C1 segment of cervical spinal cord (tissue), 14 donors: ENCODE data around the gene SRGAP2C.
"Not testable (repeated sequence)": the region's sequence is repeated elsewhere in the genome, so short reads cannot be mapped to it uniquely, and the experiment has no call there.

Experiments used
- DNase-seq, 14 donors: peaks; one replicate each; lab custom pipeline; 2025; lab: John Stamatoyannopoulos, UW

The SRGAP2C gene

DNA sequence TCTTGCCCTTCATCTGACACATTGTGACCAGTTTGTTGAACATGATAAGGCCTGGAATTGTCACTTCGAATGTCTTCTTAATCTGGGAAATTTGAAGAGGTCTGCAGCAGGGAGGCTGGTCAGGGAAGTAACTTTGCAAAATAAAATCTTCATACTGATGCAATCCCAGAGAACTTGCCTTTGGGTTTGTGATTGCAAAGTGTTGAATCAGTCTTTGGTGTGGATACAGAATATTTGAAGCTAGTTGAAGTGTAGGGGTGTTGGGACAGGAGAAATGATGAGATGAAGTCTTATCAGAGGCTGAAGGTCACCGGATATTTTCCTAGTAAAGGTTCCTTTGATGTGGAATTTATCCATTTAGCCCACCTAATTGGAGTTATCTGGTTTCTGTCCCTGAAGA is 42.1 kb downstream of the SRGAP2C start:
- not testable (repeated sequence) for DNase-seq

DNA sequence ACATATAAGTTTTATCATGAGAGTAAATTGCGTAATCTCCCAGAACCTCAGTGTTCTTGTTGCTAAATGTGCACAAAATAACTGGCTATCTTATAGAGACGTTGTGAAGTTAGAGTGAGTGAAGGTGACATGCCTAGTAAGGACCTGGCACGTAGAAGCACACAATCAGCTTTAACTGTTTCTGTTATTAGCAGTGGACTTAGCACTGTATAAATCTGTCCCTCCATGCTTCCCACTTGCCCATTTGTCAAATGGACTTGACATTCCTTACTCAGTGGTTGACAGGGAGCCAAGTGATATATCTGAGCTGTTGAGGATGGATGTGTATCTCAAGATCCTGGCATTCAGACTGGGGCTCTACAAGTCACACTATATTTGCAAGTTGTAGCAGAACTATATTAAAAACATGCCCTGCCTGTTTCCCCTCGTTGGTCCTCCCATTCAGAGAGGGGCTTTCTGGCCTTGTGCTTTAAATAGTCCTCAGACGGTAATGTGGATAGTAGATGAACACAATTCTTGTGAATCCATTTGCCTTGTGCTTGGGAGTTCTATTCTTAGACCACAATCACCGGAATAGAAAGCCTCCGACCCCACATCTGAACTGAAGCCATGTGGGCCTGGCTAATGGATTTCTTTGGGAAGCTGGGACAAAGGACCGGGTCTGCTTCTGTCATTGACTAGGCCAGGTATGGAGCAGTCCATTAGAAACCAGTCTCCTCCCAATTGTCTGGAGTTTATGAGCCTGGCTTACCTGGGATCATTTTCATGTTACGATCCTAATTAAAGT is 43.0 kb downstream of the SRGAP2C start:
- not testable (repeated sequence) for DNase-seq

DNA sequence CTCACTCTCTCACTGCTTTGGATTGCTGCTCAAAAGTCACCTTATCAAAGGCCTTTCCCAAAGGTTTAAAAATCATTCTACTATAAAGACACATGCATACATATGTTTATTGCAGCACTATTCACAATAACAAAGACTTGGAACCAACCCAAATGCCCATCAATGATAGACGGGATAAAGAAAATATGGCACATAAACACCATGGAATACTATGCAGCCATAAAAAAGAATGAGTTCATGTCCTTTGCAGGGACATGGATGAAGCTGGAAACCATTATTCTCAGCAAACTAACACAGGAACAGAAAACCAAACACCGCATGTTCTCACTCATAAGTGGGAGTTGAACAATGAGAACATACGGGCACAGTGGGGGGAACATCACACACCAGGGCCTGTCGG is 45.9 kb downstream of the SRGAP2C start:
- not testable (repeated sequence) for DNase-seq

- not testable (repeated sequence) for DNase-seq
These were observed 47.8 kb downstream of the SRGAP2C start for GRCh38 chr1:121232445-121233125.

GRCh38 chr1:121234090-121234759 is 49.5 kb downstream of the SRGAP2C start:
- not testable (repeated sequence) for DNase-seq

DNA sequence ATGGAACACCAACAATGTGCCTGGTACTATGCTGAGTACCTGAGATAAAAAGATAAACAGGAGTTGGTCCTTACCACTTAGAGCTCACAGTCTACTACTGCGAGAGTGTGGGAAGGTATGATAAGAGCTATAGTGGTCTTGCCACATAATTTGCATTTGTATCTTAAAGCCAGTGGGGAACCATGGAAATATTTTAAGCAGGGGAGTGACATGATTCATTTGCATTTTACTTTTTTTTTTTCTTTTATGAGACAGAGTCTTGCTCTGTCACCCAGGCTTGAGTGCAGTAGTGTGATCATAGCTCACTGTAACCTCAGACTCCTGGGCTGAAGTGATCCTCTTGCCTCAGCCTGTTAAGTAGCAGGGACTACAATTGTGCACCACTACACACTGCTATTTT is 53.6 kb downstream of the SRGAP2C start:
- DNase-seq = not testable (repeated sequence)

- not testable (repeated sequence) for DNase-seq
These were observed 59.1 kb downstream of the SRGAP2C start for GRCh38 chr1:121243913-121244312.

DNA sequence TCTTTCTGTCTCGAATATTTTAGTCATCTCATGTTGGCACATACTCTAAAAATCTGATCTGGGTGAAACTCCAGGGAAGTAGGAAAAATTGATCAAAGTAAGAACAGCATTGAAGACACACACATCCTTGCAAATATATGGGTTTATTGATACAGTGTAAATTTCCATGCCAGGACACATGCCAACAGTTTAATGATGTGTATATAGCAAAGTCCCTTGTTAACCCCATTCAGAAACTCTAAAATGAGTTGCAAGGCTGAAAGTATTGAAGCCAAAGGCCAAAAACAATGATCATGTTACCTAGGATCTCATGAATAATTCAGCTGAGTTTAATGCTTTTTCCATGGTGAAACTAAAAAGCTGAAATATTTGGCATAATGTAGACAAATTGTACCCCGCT is 61.6 kb downstream of the SRGAP2C start:
- not testable (repeated sequence) for DNase-seq

GRCh38 chr1:121252656-121253055 is 67.9 kb downstream of the SRGAP2C start:
- not testable (repeated sequence) for DNase-seq

GRCh38 chr1:121254618-121255017 is 69.8 kb downstream of the SRGAP2C start:
- not testable (repeated sequence) for DNase-seq

DNA sequence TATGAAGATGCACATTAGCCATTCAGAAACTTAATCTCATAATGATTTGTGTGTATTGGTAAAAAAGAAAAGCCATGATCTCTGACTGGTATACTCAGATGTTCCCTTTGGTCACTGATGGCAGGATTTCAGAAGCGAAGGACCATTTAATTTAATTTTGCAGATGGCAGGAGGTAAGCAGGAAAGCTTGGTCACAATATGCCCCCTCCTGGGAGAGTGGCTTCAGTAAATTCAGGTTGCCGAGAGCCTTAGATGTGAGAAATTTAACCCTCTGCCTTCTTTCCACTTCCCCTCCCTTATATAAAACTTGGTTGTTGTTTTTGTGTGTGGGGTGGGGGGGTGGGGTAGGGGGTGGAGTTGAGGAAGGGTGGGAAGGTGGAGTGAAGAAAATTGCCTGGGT is 72.9 kb downstream of the SRGAP2C start:
- DNase-seq = not testable (repeated sequence)

GRCh38 chr1:121258134-121258533 is 73.4 kb downstream of the SRGAP2C start:
- not testable (repeated sequence) for DNase-seq

DNA sequence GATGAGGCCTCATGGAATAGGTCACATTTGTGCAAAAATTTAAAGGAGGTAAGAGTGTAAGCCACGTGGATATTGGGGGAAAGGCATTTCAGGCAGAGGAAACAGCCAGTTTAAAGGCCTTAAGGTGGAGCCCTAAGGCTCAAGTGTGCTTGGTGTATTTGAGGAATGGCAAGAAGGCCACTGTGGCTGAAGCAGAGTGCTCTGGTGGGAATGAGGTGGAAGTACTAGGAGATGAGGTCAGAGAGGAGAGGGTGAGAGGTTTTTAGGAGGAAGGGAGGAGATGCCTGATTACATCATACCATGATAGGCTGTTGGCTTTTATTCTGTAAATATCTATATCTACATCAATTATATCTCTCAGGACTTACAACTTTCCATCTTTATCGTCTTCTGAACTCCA is 75.4 kb downstream of the SRGAP2C start:
- DNase-seq = not testable (repeated sequence)

- not testable (repeated sequence) for DNase-seq
These were observed 77.4 kb downstream of the SRGAP2C start for GRCh38 chr1:121262163-121262562.

- not testable (repeated sequence) for DNase-seq
These were observed 79.0 kb downstream of the SRGAP2C start for GRCh38 chr1:121263789-121264244.

DNA sequence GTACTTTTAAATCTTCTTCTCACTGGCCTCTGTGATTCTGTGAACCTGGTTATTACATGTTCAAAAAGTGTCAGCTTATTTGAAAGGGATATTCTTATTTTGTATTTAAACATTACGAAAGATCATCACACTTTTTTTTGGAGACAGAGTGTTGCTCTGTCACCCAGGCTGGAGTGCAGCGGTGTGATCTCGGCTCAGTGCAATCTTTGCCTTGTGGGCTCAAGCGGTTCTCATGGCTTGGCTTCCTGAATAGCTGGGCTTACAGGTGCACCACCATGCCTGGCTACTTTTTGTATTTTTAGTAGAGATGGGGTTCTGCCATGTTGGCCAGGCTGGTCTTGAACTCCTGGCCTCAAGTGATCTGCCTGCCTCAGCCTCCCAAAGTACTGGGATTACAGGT is 82.3 kb downstream of the SRGAP2C start:
- DNase-seq = not testable (repeated sequence)

DNA sequence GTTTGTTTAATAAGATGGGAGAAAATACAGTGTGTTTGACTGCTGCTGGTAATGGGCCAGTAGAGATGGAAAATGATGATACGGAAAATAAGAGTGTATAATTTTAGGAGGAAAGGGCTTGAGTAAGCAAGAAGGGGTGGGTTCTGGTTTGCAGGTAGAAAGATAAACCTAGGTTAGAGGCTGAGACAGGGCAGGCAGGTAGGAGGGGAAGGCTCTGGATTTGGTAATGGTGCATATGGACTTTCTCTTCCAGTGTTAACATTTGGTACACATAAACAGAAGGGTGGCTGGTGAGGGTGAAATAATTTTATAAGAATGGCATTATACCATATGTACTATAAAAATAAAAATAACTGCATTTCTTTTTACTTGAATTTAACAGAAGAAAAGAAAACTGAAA is 84.5 kb downstream of the SRGAP2C start:
- DNase-seq = not testable (repeated sequence)

- DNase-seq = not testable (repeated sequence)
These were observed 85.2 kb downstream of the SRGAP2C start for GRCh38 chr1:121269973-121270372.

DNA sequence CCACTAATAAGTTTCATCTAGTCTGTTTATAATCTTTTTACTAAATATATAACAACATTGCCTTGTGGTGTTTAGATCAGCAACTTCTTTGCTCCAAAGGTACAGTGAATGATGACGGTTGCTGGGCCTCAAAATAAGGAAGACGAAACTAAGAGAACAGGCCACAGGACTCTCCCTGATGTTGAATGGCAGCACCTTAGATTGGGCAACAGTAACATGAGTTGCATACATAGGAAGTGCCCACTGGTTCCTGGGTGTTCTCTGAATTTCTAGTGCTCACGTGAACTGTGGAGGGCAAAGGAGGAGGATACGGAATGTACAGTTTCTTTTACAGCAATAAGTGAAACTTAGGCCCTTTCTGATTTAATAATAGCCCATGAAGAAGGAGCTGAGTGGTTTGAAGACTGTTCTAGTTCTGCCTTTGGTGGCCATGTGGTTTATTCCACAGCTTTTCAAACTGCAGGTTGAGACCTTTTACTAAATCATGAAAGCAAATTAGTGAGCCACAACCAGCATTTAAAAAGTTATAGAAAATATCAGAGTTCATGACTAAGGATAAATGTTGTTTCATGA is 86.5 kb downstream of the SRGAP2C start:
- DNase-seq = not testable (repeated sequence)

- not testable (repeated sequence) for DNase-seq
These were observed 90.7 kb downstream of the SRGAP2C start for GRCh38 chr1:121275435-121275834.

DNA sequence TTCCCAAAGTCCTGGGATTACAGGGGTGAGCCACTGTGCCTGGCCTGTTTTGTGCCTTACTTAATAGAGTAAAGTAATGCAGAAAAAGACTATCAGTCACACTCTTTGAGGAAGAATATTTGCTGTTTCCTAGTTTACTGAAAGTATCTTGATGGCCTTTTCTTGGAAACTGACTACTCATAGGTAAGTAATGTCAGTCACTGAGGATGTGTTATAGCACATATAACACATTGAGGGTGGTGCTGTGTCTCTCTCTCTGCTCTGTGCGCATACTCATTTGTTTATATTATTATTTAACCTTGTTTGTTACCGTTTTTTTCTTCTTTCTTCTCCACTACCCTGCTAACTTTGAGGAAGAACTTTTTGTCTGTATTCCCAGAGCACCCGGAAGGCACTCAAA is 93.4 kb downstream of the SRGAP2C start:
- not testable (repeated sequence) for DNase-seq
